LHCN-M2 (cell line): ENCODE measurements around the gene CTU2. TPM values are rescaled to one million over a fixed set of nuclear protein-coding genes. Genes with fewer than 3 reads are reported as not detected.
"Not testable (repeated sequence)": the region's sequence is repeated elsewhere in the genome, so short reads cannot be mapped to it uniquely, and the experiment has no call there.

Experiments
- DNase-seq: peaks from one replicate; pipeline ENCODE4 v3.0.0-alpha.2; 2012; ENCODE audit warnings: low read depth
- polyA plus RNA-seq: library from polyadenylated mRNA; unstranded; fragments of >200 nt; gene quantifications from one replicate; pipeline ENCODE4 v1.2.1, GENCODE V29; 2012; ENCODE audit warnings: missing spikeins
- total RNA-seq: library from RNA; depleted of rRNA; stranded (reverse); fragments of >200 nt; gene quantifications from 2 replicates; pipeline ENCODE4 v1.2.3, GENCODE V29; 2014; rRNA removed

Gene CTU2
- 17.8 and 18.7 TPM in 2 replicates for total RNA-seq
- 20.8 TPM for polyA plus RNA-seq

- peak; percentile 79 for DNase-seq
These were observed at the start of gene CTU2, which contains the start of gene RNF166 for GRCh38 chr16:88706229-88706964. CTU2 (plus strand) TSS chr16:88706503; CDS start chr16:88706531, 28 bp downstream. RNF166 (minus strand) TSS chr16:88706408; CDS start chr16:88706325, 83 bp downstream.

GRCh38 chr16:88657371-88657770, 48.9 kb upstream of the CTU2 start:
- no peak for DNase-seq

- no peak for DNase-seq
These were observed 47.6 kb upstream of the CTU2 start for GRCh38 chr16:88658714-88659113.

GRCh38 chr16:88659160-88659559, 47.1 kb upstream of the CTU2 start:
- no peak for DNase-seq

- no peak for DNase-seq
These were observed 44.8 kb upstream of the CTU2 start for GRCh38 chr16:88661468-88661867.

GRCh38 chr16:88662222-88662842, 44.0 kb upstream of the CTU2 start:
- DNase-seq: no peak

- peak; percentile 96 for DNase-seq
These were observed 43.3 kb upstream of the CTU2 start, which contains the start of gene MVD for GRCh38 chr16:88662843-88663606. MVD (minus strand) TSS chr16:88663091; CDS start chr16:88663080, 11 bp downstream.

- no peak for DNase-seq
These were observed 41.2 kb upstream of the CTU2 start for GRCh38 chr16:88665148-88665547.

GRCh38 chr16:88665570-88665969, 40.7 kb upstream of the CTU2 start:
- DNase-seq: no peak

- DNase-seq: no peak
These were observed 38.8 kb upstream of the CTU2 start for GRCh38 chr16:88667461-88667860.

- DNase-seq: not testable (repeated sequence)
These were observed 36.8 kb upstream of the CTU2 start for GRCh38 chr16:88669493-88669892.

GRCh38 chr16:88669980-88670379, 36.3 kb upstream of the CTU2 start:
- no peak for DNase-seq

- DNase-seq: no peak
These were observed 34.5 kb upstream of the CTU2 start for GRCh38 chr16:88671806-88672205.

- DNase-seq: no peak
These were observed 33.5 kb upstream of the CTU2 start for GRCh38 chr16:88672776-88673175.

GRCh38 chr16:88673716-88674379, 32.5 kb upstream of the CTU2 start:
- no peak for DNase-seq

GRCh38 chr16:88676502-88677242, 29.6 kb upstream of the CTU2 start:
- no peak for DNase-seq

- no peak for DNase-seq
These were observed 28.6 kb upstream of the CTU2 start for GRCh38 chr16:88677721-88678120.

- no peak for DNase-seq
These were observed 27.9 kb upstream of the CTU2 start for GRCh38 chr16:88678224-88678979.

GRCh38 chr16:88680554-88681083, 25.7 kb upstream of the CTU2 start:
- DNase-seq: no peak
